Esophagus squamous epithelium (tissue), 5 donors: ENCODE results near the gene RNF111. TPM values are rescaled to one million over a fixed set of nuclear protein-coding genes. Genes with fewer than 3 reads are reported as not detected.

Source experiments
- DNase-seq: peaks from one replicate; lab custom pipeline; 2025; lab: John Stamatoyannopoulos, UW
- H3K27ac ChIP-seq, 4 donors: fragments of 200-600 bp; sonication (generic); one replicate each; pipeline ENCODE4 v1.5.1; 2016 to 2019; ENCODE audit warnings: mild to moderate bottlenecking in 1 of 4
- H3K27me3 ChIP-seq, 4 donors: fragments of 200-600 bp; sonication (generic); 1 replicate in 3 of 4; 2 replicates in 1 of 4; pipeline versions ENCODE4 v1.5.1 to v1.6.0; 2017 to 2021; ENCODE audit warnings: antibody characterized with exemption in 1 of 4
- H3K36me3 ChIP-seq, 3 donors: fragments of 200-600 bp; sonication (generic); one replicate each; pipeline ENCODE4 v1.5.1; 2016 to 2019
- H3K4me1 ChIP-seq, 3 donors: fragments of 200-600 bp; sonication (generic); one replicate each; pipeline ENCODE4 v1.5.1; 2017 to 2019
- H3K4me3 ChIP-seq, 4 donors: fragments of 200-600 bp; sonication (generic); 1 replicate in 3 of 4; 2 replicates in 1 of 4; pipeline ENCODE4 v1.5.1; 2016 to 2019; ENCODE audit warnings: mild to moderate bottlenecking in 2 of 4, moderate library complexity in 1 of 4
- H3K9me3 ChIP-seq, 3 donors: fragments of 200-600 bp; sonication (generic); one replicate each; pipeline ENCODE4 v1.5.1; 2016 to 2019
- POLR2A ChIP-seq, 4 donors: fragments of 450-650 bp; IDR thresholded peaks; one replicate each; pipeline ENCODE4 v1.6.1; 2017; ENCODE audit warnings: antibody characterized with exemption in 4 of 4, mild to moderate bottlenecking in 4 of 4, moderate library complexity in 3 of 4
- WGBS, 2 donors: methylation state at CpG; one replicate each; pipeline ENCODE4 v1.1.5; 2018; 5-methylcytosine and 5-hydroxymethylcytosine counted together
- intact Hi-C: fragments of 100-400 bp; cut with DNase I; formaldehyde crosslinking; loops from one replicate; pipeline ENCODE4 v1.15.0; 2022
- total RNA-seq, 4 donors: library from RNA; depleted of rRNA; stranded (reverse); fragments of >200 nt; gene quantifications; one replicate each; pipeline ENCODE4 v1.1.0, GENCODE V29; 2016
- TF ChIP-seq, protein P1 (sequence below), 6 experiments: fragments of 450-650 bp in 4 of 6; fragments of 200-600 bp in 2 of 6; sonication (generic) in 2 of 6; IDR thresholded peaks; one replicate each; pipeline ENCODE4 v1.5.1; 2016 to 2019; ENCODE audit warnings: antibody characterized with exemption in 6 of 6, mild to moderate bottlenecking in 4 of 6, moderate library complexity in 4 of 6
- donor health status: DM: yes; HTN: yes; CAD: no.

The RNF111 gene
- total RNA-seq, 4 donors from 2014 or later, result 15.2 to 19.6 (median 16.5) TPM

DNA sequence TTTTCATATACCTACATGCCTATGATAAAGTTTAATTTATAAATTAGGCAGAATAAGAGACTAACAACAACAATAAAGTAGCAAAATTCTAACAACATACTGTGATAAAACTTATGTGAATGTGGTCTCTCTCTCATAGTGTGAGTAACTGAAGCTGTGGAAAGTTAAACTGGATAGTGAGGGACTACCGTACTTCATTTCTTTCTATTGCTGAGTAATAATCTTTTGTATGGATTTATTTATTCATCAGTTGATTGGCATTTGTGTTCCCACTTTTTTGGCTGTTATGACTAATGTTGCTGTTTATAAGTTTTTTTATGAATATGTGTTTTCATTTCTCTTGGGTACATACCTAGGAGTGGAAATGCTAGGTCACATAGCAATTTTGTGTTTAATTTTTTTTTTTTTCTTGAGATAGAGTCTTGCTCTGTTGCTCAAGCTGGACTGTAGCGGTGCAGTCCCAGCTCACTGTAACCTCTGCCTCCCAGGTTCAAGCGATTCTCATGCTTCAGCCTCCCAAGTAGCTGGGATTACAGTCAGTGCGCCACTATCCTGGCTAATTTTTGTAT lies 41.0 kb downstream of the RNF111 start:
- Histone ChIP-seq H3K4me3 (no peak overlapping the region), H3K36me3 (peaks cover 0 to 47% (median 6%) of the 10 kb centered on the region in 3 donors), H3K27me3 (no peaks in the 10 kb centered on the region), H3K4me1 (peaks cover 0 to 3% (median 0%) of the 10 kb centered on the region in 3 donors), H3K9me3 (no peaks in the 10 kb centered on the region), H3K27ac (no peak overlapping the region)
- whole genome bisulfite sequencing, 2 donors, result 76 to 90% methylated on average over 4 of the region's 4 CpGs
- no peak for DNase-seq
- TF ChIP-seq, protein P1, sequence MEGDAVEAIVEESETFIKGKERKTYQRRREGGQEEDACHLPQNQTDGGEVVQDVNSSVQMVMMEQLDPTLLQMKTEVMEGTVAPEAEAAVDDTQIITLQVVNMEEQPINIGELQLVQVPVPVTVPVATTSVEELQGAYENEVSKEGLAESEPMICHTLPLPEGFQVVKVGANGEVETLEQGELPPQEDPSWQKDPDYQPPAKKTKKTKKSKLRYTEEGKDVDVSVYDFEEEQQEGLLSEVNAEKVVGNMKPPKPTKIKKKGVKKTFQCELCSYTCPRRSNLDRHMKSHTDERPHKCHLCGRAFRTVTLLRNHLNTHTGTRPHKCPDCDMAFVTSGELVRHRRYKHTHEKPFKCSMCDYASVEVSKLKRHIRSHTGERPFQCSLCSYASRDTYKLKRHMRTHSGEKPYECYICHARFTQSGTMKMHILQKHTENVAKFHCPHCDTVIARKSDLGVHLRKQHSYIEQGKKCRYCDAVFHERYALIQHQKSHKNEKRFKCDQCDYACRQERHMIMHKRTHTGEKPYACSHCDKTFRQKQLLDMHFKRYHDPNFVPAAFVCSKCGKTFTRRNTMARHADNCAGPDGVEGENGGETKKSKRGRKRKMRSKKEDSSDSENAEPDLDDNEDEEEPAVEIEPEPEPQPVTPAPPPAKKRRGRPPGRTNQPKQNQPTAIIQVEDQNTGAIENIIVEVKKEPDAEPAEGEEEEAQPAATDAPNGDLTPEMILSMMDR (IDR thresholded peaks at IDR 0.05), result no peak
- TF ChIP-seq POLR2A (IDR thresholded peaks at IDR 0.05), result no peak
- intact Hi-C loops, result no loop called here

DNA sequence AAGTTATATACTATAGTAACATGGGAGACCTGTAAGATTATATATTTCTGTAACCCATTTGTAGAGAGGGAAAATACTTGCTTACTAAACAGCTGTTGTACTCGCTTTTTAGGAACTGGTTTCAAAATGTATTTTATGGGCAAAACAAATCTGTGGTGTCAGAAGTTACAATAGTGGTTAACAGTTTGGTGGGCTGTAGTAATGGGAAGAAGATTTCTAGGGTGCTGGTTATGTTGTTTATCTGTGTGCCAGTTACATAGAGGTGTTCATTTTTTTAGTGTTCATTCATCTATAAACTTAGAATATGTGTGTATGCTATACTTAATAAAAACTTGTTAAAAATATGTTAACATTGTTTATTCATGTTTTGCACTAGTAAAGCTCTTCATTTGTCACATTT lies 42.1 kb downstream of the RNF111 start:
- H3K27me3 ChIP-seq, result no peaks in the 10 kb centered on the region
- intact Hi-C loops, result no loop called here
- H3K27ac ChIP-seq, result no peak overlapping the region
- DNase-seq, result no peak
- H3K4me1 ChIP-seq, result peaks cover 0 to 3% (median 0%) of the 10 kb centered on the region in 3 donors
- H3K9me3 ChIP-seq, result no peaks in the 10 kb centered on the region
- TF ChIP-seq, protein P1 (IDR thresholded peaks at IDR 0.05), result no peak
- TF ChIP-seq POLR2A (IDR thresholded peaks at IDR 0.05), result no peak
- H3K4me3 ChIP-seq, result no peak overlapping the region
- H3K36me3 ChIP-seq, result peaks cover 0 to 45% (median 6%) of the 10 kb centered on the region in 3 donors
- WGBS, 2 donors, result 78 to 86% methylated on average over 1 of the region's 1 CpG

DNA sequence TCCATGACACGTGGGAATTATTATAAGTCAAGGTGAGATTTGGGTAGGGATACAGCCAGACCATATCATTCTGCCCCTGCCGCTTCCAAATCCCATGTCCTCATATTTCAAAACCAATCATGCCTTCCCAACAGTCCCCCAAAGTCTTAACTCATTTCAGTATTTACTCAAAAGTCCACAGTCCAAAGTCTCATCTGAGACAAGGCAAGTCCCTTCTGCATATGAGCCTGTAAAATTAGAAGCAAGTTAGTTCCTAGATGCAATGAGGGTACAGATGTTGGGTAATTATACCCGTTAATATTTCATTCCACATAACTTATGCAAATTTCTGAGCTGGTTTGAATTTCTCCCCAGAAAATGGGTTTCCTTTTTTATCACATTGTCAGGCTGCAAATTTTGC lies 47.7 kb downstream of the RNF111 start:
- 83 to 93% methylated on average over 3 of the region's 3 CpGs for WGBS, 2 donors
- no peak for DNase-seq
- no peak overlapping the region for H3K27ac ChIP-seq
- no peak for TF ChIP-seq POLR2A (IDR thresholded peaks at IDR 0.05)
- TF ChIP-seq, protein P1 (IDR thresholded peaks at IDR 0.05), result no peak
- H3K9me3 ChIP-seq, result no peaks in the 10 kb centered on the region
- intact Hi-C loops, result no loop called here
- no peak overlapping the region for H3K4me3 ChIP-seq
- no peaks in the 10 kb centered on the region for H3K27me3 ChIP-seq
- H3K4me1 ChIP-seq, result no peaks in the 10 kb centered on the region
- H3K36me3 ChIP-seq, result peaks cover 0 to 68% (median 6%) of the 10 kb centered on the region in 3 donors

DNA sequence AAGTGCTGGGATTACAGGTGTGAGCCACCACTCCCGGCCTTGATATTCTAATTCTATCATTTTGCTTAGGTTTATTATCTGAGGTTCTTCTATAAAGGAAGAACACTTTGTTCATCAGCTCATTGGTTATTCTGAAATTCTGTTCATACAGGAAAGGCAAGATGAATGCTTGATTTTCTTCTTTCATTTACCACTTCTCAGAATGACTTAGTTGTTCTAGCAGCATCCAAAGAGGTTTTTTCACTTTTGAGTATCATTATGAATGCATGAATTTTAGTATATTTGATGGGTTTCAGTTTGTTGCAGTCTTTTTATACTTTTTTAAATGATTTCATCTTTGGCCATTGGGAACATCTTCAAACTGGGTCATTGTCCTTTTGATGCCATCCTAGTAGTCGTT lies 51.8 kb downstream of the RNF111 start:
- WGBS, 2 donors, result 69 to 81% methylated on average over 2 of the region's 2 CpGs
- Histone ChIP-seq H3K4me3 (no peak overlapping the region), H3K9me3 (no peaks in the 10 kb centered on the region), H3K27me3 (no peaks in the 10 kb centered on the region), H3K4me1 (peaks cover 0 to 5% (median 0%) of the 10 kb centered on the region in 3 donors), H3K27ac (no peak overlapping the region), H3K36me3 (peaks cover 0 to 53% (median 0%) of the 10 kb centered on the region in 3 donors)
- no peak for TF ChIP-seq POLR2A (IDR thresholded peaks at IDR 0.05)
- TF ChIP-seq, protein P1 (IDR thresholded peaks at IDR 0.05), result no peak
- no peak for DNase-seq
- intact Hi-C loops, result no loop called here

DNA sequence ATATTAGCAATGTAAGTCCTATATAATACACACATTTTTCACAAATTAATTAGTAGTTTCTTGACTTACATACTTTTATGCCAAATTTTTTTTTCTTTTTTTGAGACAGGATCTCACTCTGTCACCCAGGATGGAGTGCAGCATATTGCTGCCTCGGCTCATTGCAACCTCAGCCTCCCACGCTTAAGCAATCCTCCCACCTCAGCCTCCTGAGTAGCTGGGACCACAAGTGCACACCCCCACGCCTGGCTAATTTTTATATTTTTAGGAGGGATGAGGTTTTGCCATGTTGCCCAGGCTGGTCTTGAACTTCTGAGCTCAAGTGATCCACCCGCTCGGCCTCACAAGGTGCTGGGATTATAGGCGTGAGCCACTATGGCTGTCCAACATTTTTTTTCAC lies 54.6 kb downstream of the RNF111 start:
- DNase-seq, result no peak

More for the DNA sequence above, 54.6 kb downstream of the RNF111 start:
- Histone ChIP-seq H3K27me3 (no peaks in the 10 kb centered on the region), H3K4me1 (peaks cover 0 to 7% (median 0%) of the 10 kb centered on the region in 3 donors), H3K9me3 (no peaks in the 10 kb centered on the region), H3K36me3 (peaks cover 0 to 36% (median 0%) of the 10 kb centered on the region in 3 donors), H3K4me3 (no peak overlapping the region), H3K27ac (no peak overlapping the region)
- intact Hi-C loops, result no loop called here
- TF ChIP-seq, protein P1 (IDR thresholded peaks at IDR 0.05), result no peak
- no peak for TF ChIP-seq POLR2A (IDR thresholded peaks at IDR 0.05)
- WGBS, 2 donors, result 91 to 94% methylated on average over 6 of the region's 6 CpGs
